ENCODE measurements around the gene SLC28A3. TPM values are rescaled to one million over a fixed set of nuclear protein-coding genes. Genes with fewer than 3 reads are reported as not detected.

SLC28A3 gene
- total and polyA plus RNA-seq, 2 of the 8 experiments (the other 6 are each of a cell fraction or from before 2014, with no cell fraction given), result 0.02 TPM; not detected in 1

GRCh38 chr9:84382720-84383119 is 42.2 kb upstream of the SLC28A3 start:
- H2BK15ac ChIP-seq (ENCODE audit: low read length), result no peak overlapping the region
- no peak overlapping the region for H3K27ac ChIP-seq (ENCODE audit: low read depth, low read length)
- H3K23me2 ChIP-seq (ENCODE audit: low read depth, low read length), result no peaks in the 10 kb centered on the region
- no peaks in the 10 kb centered on the region for H3K79me1 ChIP-seq (ENCODE audit: low read depth, low read length)
- H3K9me3 ChIP-seq (ENCODE audit: insufficient read depth in 2 of 2, low read depth in 1 of 2, low read length in 1 of 2), result no peaks in the 10 kb centered on the region
- no peak overlapping the region for H4K5ac ChIP-seq (ENCODE audit: insufficient read length, low read depth, low read length)
- H3K36me3 ChIP-seq (ENCODE audit: control insufficient read depth in 2 of 4, insufficient read depth in 4 of 4, low read length in 3 of 4), result no peaks in the 10 kb centered on the region
- FAIRE-seq (no peak), DNase-seq (ENCODE audit: low read depth in 1 of 2, low spot score in 2 of 2) (no peak)
- H2BK12ac ChIP-seq (ENCODE audit: low read depth, low read length), result no peak overlapping the region
- CTCF ChIA-PET (ENCODE audit: partially characterized antibody), result interaction anchor here (1.1 kb wide), 1 partner anchor 1048 kb away, joined by 3 read pairs; no protein-coding TSS in a partner anchor
- H3K23ac ChIP-seq (ENCODE audit: insufficient read length), result no peak overlapping the region
- H3K4me3 ChIP-seq (ENCODE audit: extremely low read depth in 1 of 4, insufficient read depth in 2 of 4, low read depth in 3 of 4, low read length in 4 of 4), result no peak overlapping the region
- H3K4me1 ChIP-seq (replicated peaks in 1 of 4; ENCODE audit: control insufficient read depth in 3 of 4, insufficient read depth in 4 of 4, low read length in 3 of 4), result no peaks in the 10 kb centered on the region
- no peak overlapping the region for H4K8ac ChIP-seq (ENCODE audit: extremely low read depth, insufficient read depth, low read length)
- no peak overlapping the region for H3K9ac ChIP-seq (replicated peaks in 1 of 4; ENCODE audit: extremely low read depth in 1 of 4, low read depth in 3 of 4, low read length in 3 of 4)
- no peak overlapping the region for H3K18ac ChIP-seq (ENCODE audit: extremely low read depth, low read length)
- no peak overlapping the region for H3K4me2 ChIP-seq (ENCODE audit: insufficient read depth in 1 of 2, low read depth in 2 of 2, low read length in 2 of 2)
- POLR2A ChIA-PET (ENCODE audit: partially characterized antibody), result no interaction called here
- H2BK120ac ChIP-seq (replicated peaks; ENCODE audit: low read depth, low read length), result no peak overlapping the region
- H2AK5ac ChIP-seq (ENCODE audit: low read depth, low read length), result no peak overlapping the region
- H2BK20ac ChIP-seq (ENCODE audit: low read length), result no peak overlapping the region
- no peaks in the 10 kb centered on the region for H3K79me2 ChIP-seq (ENCODE audit: control insufficient read depth in 1 of 2, insufficient read depth in 2 of 2, low read length in 2 of 2)
- WGBS, 2 experiments (ENCODE audit: extremely low coverage in 1 of 2, insufficient coverage in 1 of 2, insufficient read length in 1 of 2, insufficient replicate concordance in 2 of 2, low coverage in 1 of 2, low lambda C conversion rate in 2 of 2, missing lambda C conversion rate in 1 of 2), result 85% methylated on average over 6 of the region's 6 CpGs; no CpG with 5 or more reads in 1 of the 2 experiments
- no peak overlapping the region for H2BK5ac ChIP-seq (ENCODE audit: low read depth, low read length)
- H3K14ac ChIP-seq (ENCODE audit: insufficient read length), result no peak overlapping the region
- H3K56ac ChIP-seq (replicated peaks; ENCODE audit: insufficient read length, low read depth, low read length), result no peak overlapping the region
- H3K4ac ChIP-seq (replicated peaks; ENCODE audit: insufficient read length, low read depth, low read length), result no peak overlapping the region
- H4K20me1 ChIP-seq (replicated peaks in 1 of 2; ENCODE audit: control insufficient read depth in 1 of 2, insufficient read depth in 2 of 2, low read length in 2 of 2), result no peaks in the 10 kb centered on the region
- H3K27me3 ChIP-seq (replicated peaks in 1 of 4; ENCODE audit: control insufficient read depth in 3 of 4, extremely low read depth in 1 of 4, insufficient read depth in 3 of 4, low read length in 3 of 4), result no peaks in the 10 kb centered on the region
- no peak overlapping the region for H2AFZ ChIP-seq (ENCODE audit: low read length)
- H4K91ac ChIP-seq (replicated peaks; ENCODE audit: insufficient read length, low read length), result no peak overlapping the region
- no peak for TF ChIP-seq PHF8 (conservative IDR thresholded peaks at IDR 0.05; ENCODE audit: low read depth, low read length)
